Measurements from ENCODE around the gene CAPN2. TPM values are rescaled to one million over a fixed set of nuclear protein-coding genes. Genes with fewer than 3 reads are reported as not detected.

The CAPN2 gene
- polyA plus RNA-seq, 3 donors: 127 to 186 (median 182) TPM

GRCh38 chr1:223824712-223825111 lies 112.4 kb downstream of the CAPN2 start:
- TF ChIP-seq CTCF (IDR thresholded peaks at IDR 0.05): no peak
- H3K9me3 Mint-ChIP-seq: no peaks in the 10 kb centered on the region
- WGBS (ENCODE audit: insufficient coverage): 7% methylated on average over 4 of the region's 4 CpGs
- no peaks in the 10 kb centered on the region for H3K9me3 ChIP-seq (replicated peaks in 1 of 2; ENCODE audit: control insufficient read depth in 1 of 2, insufficient read depth in 1 of 2, low read length in 2 of 2)
- peaks cover 6 to 22% of the 10 kb centered on the region in 2 donors for H3K36me3 ChIP-seq (replicated peaks in 1 of 2; ENCODE audit: control insufficient read depth in 1 of 2, insufficient read depth in 2 of 2, low read length in 2 of 2)
- no peaks in the 10 kb centered on the region for H3K27me3 ChIP-seq (ENCODE audit: control insufficient read depth in 2 of 2, insufficient read depth in 2 of 2, low read length in 2 of 2)
- H4K20me1 ChIP-seq (ENCODE audit: insufficient read depth, low read length): peaks cover 85% of the 10 kb centered on the region
- H3K4me1 Mint-ChIP-seq: peaks cover 68% of the 10 kb centered on the region
- H3K4me2 ChIP-seq (replicated peaks; ENCODE audit: extremely low read depth, low read length, poor library complexity, severe bottlenecking): peak overlapping the region; percentile 65
- intact Hi-C loops (cut with micrococcal nuclease): loop anchor here in 1 of 2 donors (10.0 kb wide), 1 partner anchor 110 kb away; the partner anchor contains the start of gene CAPN2
- peaks cover 94% of the 10 kb centered on the region for H3K79me2 ChIP-seq (ENCODE audit: insufficient read depth, low read length)
- peak overlapping the region in 1 of 2 donors; percentile 83 for H3K27ac ChIP-seq (ENCODE audit: low read depth in 1 of 2, low read length in 2 of 2)
- no peak overlapping the region for H3K9ac ChIP-seq (ENCODE audit: insufficient read depth, low read length, poor library complexity, severe bottlenecking)
- DNase-seq: peak in 2 of 3 donors; percentile 26 to 41
- peak overlapping the region in 1 of 2 donors; percentile 15 for H3K4me3 Mint-ChIP-seq
- no peak overlapping the region for H2AFZ ChIP-seq (ENCODE audit: insufficient read depth, low read depth, low read length, poor library complexity, severe bottlenecking)
- H3K4me3 ChIP-seq (replicated peaks in 1 of 3; ENCODE audit: low read depth in 2 of 3, low read length in 3 of 3): no peak overlapping the region
- no peaks in the 10 kb centered on the region for H3K27me3 Mint-ChIP-seq (ENCODE audit: low read depth in 3 of 3)
- peaks cover 23 to 24% of the 10 kb centered on the region in 2 donors for H3K36me3 Mint-ChIP-seq
- peaks cover 52 to 60% of the 10 kb centered on the region in 2 donors for H3K4me1 ChIP-seq (ENCODE audit: control insufficient read depth in 1 of 2, insufficient read depth in 2 of 2, low read length in 2 of 2)
- H3K27ac Mint-ChIP-seq: peak overlapping the region; percentile 94 to 98 (median 96)

Small RNAs within 50 kb of the gene (small RNA-seq; reads per million reads assigned to genes)
- not detected for gene RNU6-1248P (ENCODE audit: insufficient read length, low read depth)

Other genes starting within 250 kb of the CAPN2 start
- gene CAPN8, start 46.8 kb upstream of the CAPN2 start, polyA plus RNA-seq: under 1 TPM in 1 of 3 donors, not detected in 2; 0.40 TPM
- 10 to 100 TPM in 1 of 3 donors, 1 to 10 TPM in 2; 5.7 to 19.7 (median 8.8) TPM for gene TP53BP2, start 133.4 kb downstream of the CAPN2 start, polyA plus RNA-seq

All from CD14-positive monocyte (primary cell).